HepG2 (cell line): ENCODE measurements around the gene ZCCHC24. TPM values are rescaled to one million over a fixed set of nuclear protein-coding genes. Genes with fewer than 3 reads are reported as not detected.

Experiments used
- ARNT ChIP-seq: fragments of 450-650 bp; IDR thresholded peaks from 2 replicates; pipeline ENCODE4 v1.6.1; 2017
- CHCHD3 ChIP-seq: sonication (generic); formaldehyde crosslinking; IDR thresholded peaks from 2 replicates; pipeline ENCODE4 v1.8.0; 2022; ENCODE audit warnings: mild to moderate bottlenecking, missing genetic modification reagents, moderate library complexity
- FOXA1 ChIP-seq, 2 experiments: fragments of 450-650 bp in 1 of 2; sonication (generic) in 1 of 2; formaldehyde crosslinking in 1 of 2; IDR thresholded peaks; 2 replicates each; pipeline versions ENCODE4 v1.4.0 to v1.6.1; 2016 to 2020; ENCODE audit warnings: missing genetic modification reagents in 1 of 2
- HNRNPL ChIP-seq: fragments of 200-400 bp; formaldehyde crosslinking; IDR thresholded peaks from 2 replicates; pipeline ENCODE4 v1.6.1; 2017; ENCODE audit warnings: mild to moderate bottlenecking, low read depth, low read length
- MBD4 ChIP-seq: IDR thresholded peaks from 2 replicates; pipeline ENCODE4 v1.6.1; 2012; ENCODE audit warnings: low read length, inconsistent platforms, borderline replicate concordance
- MIER3 ChIP-seq: IDR thresholded peaks from 2 replicates; pipeline ENCODE4 v1.6.1; 2016; ENCODE audit warnings: missing compliant biosample characterization, borderline replicate concordance
- NCOR1 ChIP-seq: fragments of 200-600 bp; sonication (generic); IDR thresholded peaks from 2 replicates; pipeline ENCODE4 v1.7.0; 2017; ENCODE audit warnings: antibody characterized with exemption, low read length, borderline replicate concordance
- NFE2 ChIP-seq: sonication (generic); formaldehyde crosslinking; IDR thresholded peaks from 2 replicates; pipeline ENCODE4 v1.4.0; 2020; ENCODE audit warnings: missing genetic modification reagents
- ZFP90 ChIP-seq: sonication (generic); formaldehyde crosslinking; IDR thresholded peaks from 2 replicates; pipeline ENCODE4 v1.8.0; 2022; ENCODE audit warnings: missing genetic modification reagents, mild to moderate bottlenecking, inconsistent platforms, borderline replicate concordance
- ZNF121 ChIP-seq: sonication (generic); formaldehyde crosslinking; IDR thresholded peaks from 2 replicates; pipeline ENCODE4 v1.5.0; 2020; ENCODE audit warnings: mild to moderate bottlenecking, missing genetic modification reagents
- ZNF20 ChIP-seq: sonication (generic); formaldehyde crosslinking; IDR thresholded peaks from 2 replicates; pipeline ENCODE4 v1.4.0; 2020; ENCODE audit warnings: mild to moderate bottlenecking, moderate library complexity, missing genetic modification reagents
- ZNF253 ChIP-seq: sonication (generic); formaldehyde crosslinking; IDR thresholded peaks from 2 replicates; pipeline ENCODE4 v1.8.0; 2022; ENCODE audit warnings: mild to moderate bottlenecking, missing genetic modification reagents, borderline replicate concordance
- ZNF292 ChIP-seq: sonication (generic); formaldehyde crosslinking; IDR thresholded peaks from 2 replicates; pipeline ENCODE4 v1.8.1; 2022; ENCODE audit warnings: mild to moderate bottlenecking, low read depth, missing genetic modification reagents, borderline replicate concordance
- ZNF460 ChIP-seq: sonication (generic); formaldehyde crosslinking; IDR thresholded peaks from 2 replicates; pipeline ENCODE4 v1.5.1; 2020; ENCODE audit warnings: missing genetic modification reagents, mild to moderate bottlenecking, borderline replicate concordance
- ZNF564 ChIP-seq: sonication (generic); formaldehyde crosslinking; IDR thresholded peaks from 2 replicates; pipeline ENCODE4 v1.8.1; 2023; ENCODE audit warnings: mild to moderate bottlenecking, missing genetic modification reagents
- polyA plus RNA-seq, 8 experiments: library from polyadenylated mRNA; depleted of rRNA in 3 of 8; stranded (reverse) in 7 of 8; unstranded in 1 of 8; fragments of >200 nt; fragmentation: Illumina TruSeq in 4 of 8; extraction: Trizol in 4 of 8; gene quantifications; 2 replicates each; pipeline versions ENCODE4 v1.2.1 to v1.2.3, GENCODE V29; 2011 to 2016; ENCODE audit warnings: low read depth in 4 of 8, missing spikeins in 1 of 8, mixed read lengths in 1 of 8; ENCODE audit not compliant: insufficient read depth in 1 of 8
- total RNA-seq, 5 experiments: library from RNA; depleted of rRNA; stranded (reverse); fragments of >200 nt; fragmentation: Illumina TruSeq; extraction: Trizol; gene quantifications; 2 replicates each; pipeline ENCODE4 v1.2.3, GENCODE V29; 2016; ENCODE audit warnings: low read depth in 1 of 5
- TF ChIP-seq, protein P1 (sequence below): IDR thresholded peaks from 2 replicates; pipeline ENCODE4 v1.6.1; 2016; ENCODE audit warnings: missing genetic modification reagents, missing compliant biosample characterization
- TF ChIP-seq, protein P2 (sequence below): IDR thresholded peaks from 2 replicates; pipeline ENCODE4 v1.6.1; 2016; ENCODE audit warnings: low read depth, control low read depth
- TF ChIP-seq, protein P3 (sequence below): sonication (generic); formaldehyde crosslinking; IDR thresholded peaks from 2 replicates; pipeline ENCODE4 v1.4.0; 2020; ENCODE audit warnings: missing genetic modification reagents
- TF ChIP-seq, protein P4 (sequence below): sonication (generic); formaldehyde crosslinking; conservative IDR thresholded peaks from 2 replicates; pipeline ENCODE4 v1.8.0; 2022; ENCODE audit warnings: low read depth, missing genetic modification reagents
- TF ChIP-seq, protein P5 (sequence below): sonication (generic); formaldehyde crosslinking; IDR thresholded peaks from 2 replicates; pipeline ENCODE4 v1.5.0; 2020; ENCODE audit warnings: mild to moderate bottlenecking, missing genetic modification reagents
- TF ChIP-seq, protein P6 (sequence below): sonication (generic); formaldehyde crosslinking; IDR thresholded peaks from 2 replicates; pipeline ENCODE4 v1.8.1; 2022; ENCODE audit warnings: mild to moderate bottlenecking, missing genetic modification reagents
- TF ChIP-seq, protein P7 (sequence below): sonication (generic); formaldehyde crosslinking; IDR thresholded peaks from 2 replicates; pipeline ENCODE4 v1.8.0; 2022; ENCODE audit warnings: mild to moderate bottlenecking, missing genetic modification reagents; ENCODE audit not compliant: insufficient replicate concordance

The ZCCHC24 gene
- total and polyA plus RNA-seq, 2 of the 13 experiments (the other 11 are each of a cell fraction or from before 2014, with no cell fraction given): 3.1 to 7.9 TPM

DNA sequence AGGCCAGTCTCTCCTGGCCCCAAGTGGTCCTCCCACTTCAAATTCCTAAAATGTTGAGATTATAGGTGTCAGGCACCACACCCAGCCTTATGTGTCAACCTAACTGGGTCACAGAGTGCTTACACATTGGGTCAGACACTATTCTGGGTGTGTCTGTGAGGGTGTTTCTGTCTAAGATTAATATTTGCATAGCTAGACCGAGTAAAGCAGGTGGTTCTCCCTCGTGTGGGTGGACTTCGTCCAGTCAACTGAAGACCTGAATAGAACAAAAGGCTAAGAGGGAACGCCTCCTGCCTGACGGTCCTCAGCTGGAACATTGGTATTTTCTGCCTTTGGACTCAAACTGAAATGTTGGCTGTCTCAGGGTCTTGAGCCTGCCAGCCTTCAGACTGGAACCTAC is 86.6 kb downstream of the ZCCHC24 start (continued):
- TF ChIP-seq ZNF253 (CRISPR knock-in tag): no peak
- TF ChIP-seq, protein P1, sequence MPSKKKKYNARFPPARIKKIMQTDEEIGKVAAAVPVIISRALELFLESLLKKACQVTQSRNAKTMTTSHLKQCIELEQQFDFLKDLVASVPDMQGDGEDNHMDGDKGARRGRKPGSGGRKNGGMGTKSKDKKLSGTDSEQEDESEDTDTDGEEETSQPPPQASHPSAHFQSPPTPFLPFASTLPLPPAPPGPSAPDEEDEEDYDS: no peak
- TF ChIP-seq ZNF20 (CRISPR knock-in tag): no peak
- TF ChIP-seq MBD4: no peak
- TF ChIP-seq, protein P2, sequence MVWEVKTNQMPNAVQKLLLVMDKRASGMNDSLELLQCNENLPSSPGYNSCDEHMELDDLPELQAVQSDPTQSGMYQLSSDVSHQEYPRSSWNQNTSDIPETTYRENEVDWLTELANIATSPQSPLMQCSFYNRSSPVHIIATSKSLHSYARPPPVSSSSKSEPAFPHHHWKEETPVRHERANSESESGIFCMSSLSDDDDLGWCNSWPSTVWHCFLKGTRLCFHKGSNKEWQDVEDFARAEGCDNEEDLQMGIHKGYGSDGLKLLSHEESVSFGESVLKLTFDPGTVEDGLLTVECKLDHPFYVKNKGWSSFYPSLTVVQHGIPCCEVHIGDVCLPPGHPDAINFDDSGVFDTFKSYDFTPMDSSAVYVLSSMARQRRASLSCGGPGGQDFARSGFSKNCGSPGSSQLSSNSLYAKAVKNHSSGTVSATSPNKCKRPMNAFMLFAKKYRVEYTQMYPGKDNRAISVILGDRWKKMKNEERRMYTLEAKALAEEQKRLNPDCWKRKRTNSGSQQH (CRISPR knock-in tag): no peak
- TF ChIP-seq NFE2 (CRISPR knock-in tag): no peak
- TF ChIP-seq, protein P3, sequence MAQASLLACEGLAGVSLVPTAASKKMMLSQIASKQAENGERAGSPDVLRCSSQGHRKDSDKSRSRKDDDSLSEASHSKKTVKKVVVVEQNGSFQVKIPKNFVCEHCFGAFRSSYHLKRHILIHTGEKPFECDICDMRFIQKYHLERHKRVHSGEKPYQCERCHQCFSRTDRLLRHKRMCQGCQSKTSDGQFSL (CRISPR knock-in tag): no peak
- TF ChIP-seq, protein P4, sequence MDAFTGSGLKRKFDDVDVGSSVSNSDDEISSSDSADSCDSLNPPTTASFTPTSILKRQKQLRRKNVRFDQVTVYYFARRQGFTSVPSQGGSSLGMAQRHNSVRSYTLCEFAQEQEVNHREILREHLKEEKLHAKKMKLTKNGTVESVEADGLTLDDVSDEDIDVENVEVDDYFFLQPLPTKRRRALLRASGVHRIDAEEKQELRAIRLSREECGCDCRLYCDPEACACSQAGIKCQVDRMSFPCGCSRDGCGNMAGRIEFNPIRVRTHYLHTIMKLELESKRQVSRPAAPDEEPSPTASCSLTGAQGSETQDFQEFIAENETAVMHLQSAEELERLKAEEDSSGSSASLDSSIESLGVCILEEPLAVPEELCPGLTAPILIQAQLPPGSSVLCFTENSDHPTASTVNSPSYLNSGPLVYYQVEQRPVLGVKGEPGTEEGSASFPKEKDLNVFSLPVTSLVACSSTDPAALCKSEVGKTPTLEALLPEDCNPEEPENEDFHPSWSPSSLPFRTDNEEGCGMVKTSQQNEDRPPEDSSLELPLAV: no peak
- TF ChIP-seq ZFP90: no peak
- peak; percentile 27; the same call in 1 of the 2 replicates for TF ChIP-seq NCOR1
- no peak for TF ChIP-seq ZNF121 (CRISPR knock-in tag)
- TF ChIP-seq FOXA1 (IDR thresholded peaks at IDR 0.05): no peak
- no peak for TF ChIP-seq FOXA1 (CRISPR knock-in tag; IDR thresholded peaks at IDR 0.05)
- TF ChIP-seq ARNT: no peak
- no peak for TF ChIP-seq ZNF564 (CRISPR knock-in tag)
- no peak for TF ChIP-seq ZNF460
- TF ChIP-seq, protein P5, sequence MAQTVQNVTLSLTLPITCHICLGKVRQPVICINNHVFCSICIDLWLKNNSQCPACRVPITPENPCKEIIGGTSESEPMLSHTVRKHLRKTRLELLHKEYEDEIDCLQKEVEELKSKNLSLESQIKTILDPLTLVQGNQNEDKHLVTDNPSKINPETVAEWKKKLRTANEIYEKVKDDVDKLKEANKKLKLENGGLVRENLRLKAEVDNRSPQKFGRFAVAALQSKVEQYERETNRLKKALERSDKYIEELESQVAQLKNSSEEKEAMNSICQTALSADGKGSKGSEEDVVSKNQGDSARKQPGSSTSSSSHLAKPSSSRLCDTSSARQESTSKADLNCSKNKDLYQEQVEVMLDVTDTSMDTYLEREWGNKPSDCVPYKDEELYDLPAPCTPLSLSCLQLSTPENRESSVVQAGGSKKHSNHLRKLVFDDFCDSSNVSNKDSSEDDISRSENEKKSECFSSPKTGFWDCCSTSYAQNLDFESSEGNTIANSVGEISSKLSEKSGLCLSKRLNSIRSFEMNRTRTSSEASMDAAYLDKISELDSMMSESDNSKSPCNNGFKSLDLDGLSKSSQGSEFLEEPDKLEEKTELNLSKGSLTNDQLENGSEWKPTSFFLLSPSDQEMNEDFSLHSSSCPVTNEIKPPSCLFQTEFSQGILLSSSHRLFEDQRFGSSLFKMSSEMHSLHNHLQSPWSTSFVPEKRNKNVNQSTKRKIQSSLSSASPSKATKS (CRISPR knock-in tag): no peak
- TF ChIP-seq, protein P6, sequence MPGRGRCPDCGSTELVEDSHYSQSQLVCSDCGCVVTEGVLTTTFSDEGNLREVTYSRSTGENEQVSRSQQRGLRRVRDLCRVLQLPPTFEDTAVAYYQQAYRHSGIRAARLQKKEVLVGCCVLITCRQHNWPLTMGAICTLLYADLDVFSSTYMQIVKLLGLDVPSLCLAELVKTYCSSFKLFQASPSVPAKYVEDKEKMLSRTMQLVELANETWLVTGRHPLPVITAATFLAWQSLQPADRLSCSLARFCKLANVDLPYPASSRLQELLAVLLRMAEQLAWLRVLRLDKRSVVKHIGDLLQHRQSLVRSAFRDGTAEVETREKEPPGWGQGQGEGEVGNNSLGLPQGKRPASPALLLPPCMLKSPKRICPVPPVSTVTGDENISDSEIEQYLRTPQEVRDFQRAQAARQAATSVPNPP (CRISPR knock-in tag): no peak
- TF ChIP-seq, protein P7, sequence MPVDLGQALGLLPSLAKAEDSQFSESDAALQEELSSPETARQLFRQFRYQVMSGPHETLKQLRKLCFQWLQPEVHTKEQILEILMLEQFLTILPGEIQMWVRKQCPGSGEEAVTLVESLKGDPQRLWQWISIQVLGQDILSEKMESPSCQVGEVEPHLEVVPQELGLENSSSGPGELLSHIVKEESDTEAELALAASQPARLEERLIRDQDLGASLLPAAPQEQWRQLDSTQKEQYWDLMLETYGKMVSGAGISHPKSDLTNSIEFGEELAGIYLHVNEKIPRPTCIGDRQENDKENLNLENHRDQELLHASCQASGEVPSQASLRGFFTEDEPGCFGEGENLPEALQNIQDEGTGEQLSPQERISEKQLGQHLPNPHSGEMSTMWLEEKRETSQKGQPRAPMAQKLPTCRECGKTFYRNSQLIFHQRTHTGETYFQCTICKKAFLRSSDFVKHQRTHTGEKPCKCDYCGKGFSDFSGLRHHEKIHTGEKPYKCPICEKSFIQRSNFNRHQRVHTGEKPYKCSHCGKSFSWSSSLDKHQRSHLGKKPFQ (CRISPR knock-in tag): no peak
- no peak for TF ChIP-seq HNRNPL
- TF ChIP-seq MIER3 (CRISPR knock-in tag): no peak
- peak; percentile 20; the same call in 1 of the 2 replicates for TF ChIP-seq ZNF292 (CRISPR knock-in tag)
- no peak for TF ChIP-seq CHCHD3
